H1 (cell line): ENCODE data around the gene RPS6KC1. TPM values are rescaled to one million over a fixed set of nuclear protein-coding genes. Genes with fewer than 3 reads are reported as not detected.

ENCODE experiments used
- CHD2 ChIP-seq: IDR thresholded peaks from 2 replicates; pipeline ENCODE4 v1.6.1; 2012; ENCODE audit warnings: low read length, improper control_type of control experiment
- GABPA ChIP-seq: IDR thresholded peaks from 2 replicates; pipeline ENCODE4 v1.6.1; 2011; ENCODE audit warnings: mild to moderate bottlenecking, low read length, moderate library complexity, borderline replicate concordance; ENCODE audit not compliant: insufficient read depth
- HDAC2 ChIP-seq, 2 experiments: fragments of 300-600 bp in 1 of 2; sonication (generic) in 1 of 2; IDR thresholded peaks; 2 replicates each; pipeline ENCODE4 v1.6.1; 2011 to 2012; ENCODE audit warnings: low read depth in 2 of 2, low read length in 2 of 2, mild to moderate bottlenecking in 2 of 2, moderate library complexity in 2 of 2, borderline replicate concordance in 1 of 2, inconsistent platforms in 1 of 2
- RAD21 ChIP-seq, 2 experiments: IDR thresholded peaks in 1 of 2; conservative IDR thresholded peaks in 1 of 2; 2 replicates each; pipeline ENCODE4 v1.6.1; 2011; ENCODE audit warnings: low read depth in 2 of 2, low read length in 2 of 2, improper control_type of control experiment in 1 of 2, inconsistent platforms in 1 of 2, mild to moderate bottlenecking in 1 of 2, moderate library complexity in 1 of 2
- SP2 ChIP-seq: IDR thresholded peaks from 2 replicates; pipeline ENCODE4 v1.6.1; 2012; ENCODE audit warnings: mild to moderate bottlenecking, low read length, inconsistent platforms
- YY1 ChIP-seq: IDR thresholded peaks from 2 replicates; pipeline ENCODE4 v1.6.1; 2011; ENCODE audit warnings: low read depth, mild to moderate bottlenecking, low read length
- ZNF274 ChIP-seq: IDR thresholded peaks from 2 replicates; pipeline ENCODE4 v1.7.0; 2012; ENCODE audit warnings: low read length, borderline replicate concordance; ENCODE audit errors: extremely low read depth
- polyA plus RNA-seq, 7 experiments: library from polyadenylated mRNA; depleted of rRNA in 3 of 7; stranded (reverse) in 5 of 7; unstranded in 2 of 7; fragments of >200 nt in 5 of 7; fragments of 200-250 nt in 2 of 7; gene quantifications; 1 replicate in 5 of 7; 2 replicates in 1 of 7; 4 replicates in 1 of 7; pipeline versions ENCODE4 v1.2.1 to v1.2.3, GENCODE V29; 2011 to 2013; ENCODE audit warnings: missing spikeins in 2 of 7, mixed read lengths in 2 of 7
- total RNA-seq: library from RNA; stranded (reverse); fragmentation: NEBNext Ultra II Directional; extraction: Animal tissue kit (Norgen Biotek cat#: 25700); gene quantifications from 2 replicates; pipeline ENCODE4 v1.2.1, GENCODE V29; 2021

The RPS6KC1 gene
- total and polyA plus RNA-seq, 2 of the 8 experiments (the other 6 are each of a cell fraction or from before 2014, with no cell fraction given): 4.9 to 17.6 TPM

GRCh38 chr1:213017447-213018273 is 33.4 kb upstream of the RPS6KC1 start (continued):
- TF ChIP-seq HDAC2 (IDR thresholded peaks at IDR 0.05; ENCODE audit: borderline replicate concordance in 1 of 2, low read depth in 2 of 2, low read length in 2 of 2) (no peak), SP2 (no peak), YY1 (no peak), CHD2 (no peak), RAD21 (IDR thresholded peaks at IDR 0.05 in 1 of 2, conservative IDR thresholded peaks at IDR 0.05 in 1 of 2; ENCODE audit: low read depth in 2 of 2, low read length in 2 of 2) (no peak), GABPA (no peak), ZNF274 (no peak)
